Measurements from ENCODE around the gene PRDM9. TPM values are rescaled to one million over a fixed set of nuclear protein-coding genes. Genes with fewer than 3 reads are reported as not detected.

Gene PRDM9
- total and polyA plus RNA-seq, 2 donors (not counting 3 experiments of a cell fraction or from before 2014, with no cell fraction given), result not detected

GRCh38 chr5:23466401-23466912, 41.0 kb upstream of the PRDM9 start:
- no peak for FAIRE-seq
- CTCF ChIA-PET, result no interaction called here

More at GRCh38 chr5:23466401-23466912, 41.0 kb upstream of the PRDM9 start:
- Histone ChIP-seq H3K27me3 (ENCODE audit: control insufficient read depth in 2 of 2, insufficient read depth in 2 of 2, low read length in 2 of 2) (no peaks in the 10 kb centered on the region), H4K20me1 (replicated peaks; ENCODE audit: control insufficient read depth, extremely low read depth, insufficient read depth, low read length) (no peaks in the 10 kb centered on the region), H3K79me2 (ENCODE audit: control insufficient read depth, insufficient read depth, low read length) (no peaks in the 10 kb centered on the region), H3K9me3 (replicated peaks; ENCODE audit: control insufficient read depth, insufficient read depth, low read length) (peaks cover 1% of the 10 kb centered on the region), H3K9me1 (replicated peaks; ENCODE audit: control insufficient read depth, extremely low read depth, insufficient read depth, low read length) (no peaks in the 10 kb centered on the region), H3K4me3 (replicated peaks in 1 of 3; ENCODE audit: insufficient read depth in 1 of 3, low read depth in 1 of 3, low read length in 3 of 3) (no peak overlapping the region), H3K4me2 (ENCODE audit: insufficient read depth, low read length) (no peak overlapping the region), H3K4me1 (ENCODE audit: control insufficient read depth, extremely low read depth, insufficient read depth, low read length) (no peaks in the 10 kb centered on the region), H3K36me3 (ENCODE audit: control insufficient read depth in 2 of 2, extremely low read depth in 1 of 2, insufficient read depth in 2 of 2, low read length in 2 of 2) (no peaks in the 10 kb centered on the region), H2AFZ (ENCODE audit: low read depth, low read length) (no peak overlapping the region), H3K9ac (replicated peaks; ENCODE audit: extremely low read depth, insufficient read depth, low read length) (no peak overlapping the region), H3K27ac (ENCODE audit: insufficient read depth, low read depth, low read length) (no peak overlapping the region)
- TF ChIP-seq POLR2A (IDR thresholded peaks at IDR 0.05; ENCODE audit: low read depth, low read length), result no peak
- no peak for TF ChIP-seq GATA2 (IDR thresholded peaks at IDR 0.05; ENCODE audit: insufficient read depth, insufficient read length, low read depth, low read length)
- TF ChIP-seq, protein P1, sequence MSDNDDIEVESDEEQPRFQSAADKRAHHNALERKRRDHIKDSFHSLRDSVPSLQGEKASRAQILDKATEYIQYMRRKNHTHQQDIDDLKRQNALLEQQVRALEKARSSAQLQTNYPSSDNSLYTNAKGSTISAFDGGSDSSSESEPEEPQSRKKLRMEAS (IDR thresholded peaks at IDR 0.05; ENCODE audit: insufficient read depth, insufficient read length), result no peak
- no peak for TF ChIP-seq FOS (IDR thresholded peaks at IDR 0.05; ENCODE audit: borderline replicate concordance, insufficient read depth, low read length)
- no peak for TF ChIP-seq MYC (IDR thresholded peaks at IDR 0.05; ENCODE audit: low read depth, low read length)
- no peak for TF ChIP-seq JUN (IDR thresholded peaks at IDR 0.05; ENCODE audit: borderline replicate concordance, insufficient read depth, insufficient read length, low read depth)
- TF ChIP-seq EZH2 (IDR thresholded peaks at IDR 0.05; ENCODE audit: borderline replicate concordance, low read depth, low read length, severe bottlenecking), result no peak
- no peak for TF ChIP-seq CTCF (IDR thresholded peaks at IDR 0.05; ENCODE audit: extremely low read depth in 1 of 2, insufficient read depth in 1 of 2, low read depth in 1 of 2, low read length in 2 of 2)
- TF ChIP-seq POLR2AphosphoS5 (IDR thresholded peaks at IDR 0.05; ENCODE audit: insufficient read depth, low read depth, low read length), result no peak
- no peak for DNase-seq (ENCODE audit: low read depth, low spot score)
- POLR2A ChIA-PET, result no interaction called here
- no TSS peak for BruUV-seq (replicated peaks)
- intact Hi-C loops (cut with micrococcal nuclease), result no loop called here
- dilution Hi-C loops (cut with MboI; ENCODE audit: extremely low pct_ligation_motif_present, low sequenced_read_pairs), result no loop called here
